NCI-H1048 (cell line): Measurements from ENCODE around the gene SYS1.

ENCODE experiments used
- DNase-seq: peaks from one replicate; lab custom pipeline; 2025; lab: John Stamatoyannopoulos, UW

Gene SYS1

DNA sequence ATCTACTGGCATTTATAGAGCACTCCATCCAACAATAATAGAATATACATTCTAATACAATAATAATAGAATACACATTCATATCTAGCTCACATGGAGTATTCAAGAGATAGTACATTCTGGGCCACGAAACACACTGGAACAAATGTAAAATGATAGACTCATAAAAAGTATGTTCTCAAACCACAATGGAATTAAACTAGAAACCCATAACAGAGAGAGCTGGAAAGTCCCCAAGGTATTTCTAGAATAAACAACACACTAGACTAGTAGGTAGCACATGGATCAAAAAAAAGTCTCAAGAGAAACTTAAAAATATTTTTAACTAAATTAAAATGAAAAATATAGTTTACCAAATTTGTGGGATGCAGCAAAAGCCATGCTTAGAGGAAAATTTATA lies 24.3 kb downstream of the SYS1 start:
- DNase-seq = no peak

DNA sequence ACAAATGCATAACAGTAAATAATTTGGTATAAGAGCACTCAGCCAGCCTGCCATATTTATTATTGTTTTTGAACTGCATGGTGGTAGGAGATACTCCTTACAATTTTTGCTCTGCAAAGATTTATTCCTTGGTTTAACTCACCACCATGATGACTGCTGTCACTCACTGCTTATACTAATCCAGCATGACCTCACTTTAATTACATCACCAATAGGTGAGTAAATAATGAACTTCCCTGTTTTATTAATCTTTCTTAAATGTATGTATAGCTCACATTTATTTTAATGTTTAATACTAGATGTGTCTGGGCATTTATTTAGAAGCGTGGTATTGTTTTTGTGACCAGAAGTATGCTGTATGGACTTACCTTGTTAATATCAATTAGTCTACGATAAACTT lies 28.0 kb downstream of the SYS1 start:
- no peak for DNase-seq

DNA sequence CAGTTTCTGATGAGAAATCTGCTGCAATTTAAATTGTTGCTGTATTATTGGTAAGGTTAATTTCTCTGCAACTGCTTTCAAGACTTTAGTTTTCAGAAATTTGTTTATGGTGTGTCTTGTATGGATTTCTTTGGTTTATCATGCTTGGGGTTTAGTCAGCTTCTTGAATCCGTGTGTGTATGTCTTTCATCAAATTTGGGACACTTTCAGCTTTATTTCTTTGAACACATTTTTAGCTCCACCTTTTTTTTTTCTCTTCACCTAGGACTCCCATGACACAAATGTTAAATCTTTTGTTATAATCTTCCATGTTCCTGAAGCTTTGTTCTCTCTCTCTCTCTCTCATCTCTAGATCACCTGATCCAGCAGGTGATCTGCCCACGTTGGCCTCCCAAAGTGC lies 28.6 kb downstream of the SYS1 start:
- DNase-seq = no peak

DNA sequence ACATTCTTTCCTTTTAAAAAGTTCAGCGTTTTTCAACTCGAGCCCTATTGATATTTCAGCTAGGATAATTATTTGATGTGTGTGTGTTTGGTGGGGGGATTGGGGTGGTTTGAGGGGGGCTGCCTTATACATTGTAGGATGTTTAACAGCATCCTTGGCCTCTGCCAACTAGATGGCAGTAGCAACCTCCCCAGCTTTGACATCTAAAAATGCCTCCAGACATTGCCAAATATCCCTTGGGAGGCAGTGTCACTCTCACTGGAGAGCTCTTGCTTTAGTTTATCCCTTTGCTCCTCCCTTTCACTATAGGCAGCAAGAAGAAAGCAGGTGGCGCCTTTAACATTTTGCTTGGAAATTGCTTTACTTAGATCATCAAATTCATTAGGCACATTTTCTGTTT lies 29.8 kb downstream of the SYS1 start:
- DNase-seq = no peak

DNA sequence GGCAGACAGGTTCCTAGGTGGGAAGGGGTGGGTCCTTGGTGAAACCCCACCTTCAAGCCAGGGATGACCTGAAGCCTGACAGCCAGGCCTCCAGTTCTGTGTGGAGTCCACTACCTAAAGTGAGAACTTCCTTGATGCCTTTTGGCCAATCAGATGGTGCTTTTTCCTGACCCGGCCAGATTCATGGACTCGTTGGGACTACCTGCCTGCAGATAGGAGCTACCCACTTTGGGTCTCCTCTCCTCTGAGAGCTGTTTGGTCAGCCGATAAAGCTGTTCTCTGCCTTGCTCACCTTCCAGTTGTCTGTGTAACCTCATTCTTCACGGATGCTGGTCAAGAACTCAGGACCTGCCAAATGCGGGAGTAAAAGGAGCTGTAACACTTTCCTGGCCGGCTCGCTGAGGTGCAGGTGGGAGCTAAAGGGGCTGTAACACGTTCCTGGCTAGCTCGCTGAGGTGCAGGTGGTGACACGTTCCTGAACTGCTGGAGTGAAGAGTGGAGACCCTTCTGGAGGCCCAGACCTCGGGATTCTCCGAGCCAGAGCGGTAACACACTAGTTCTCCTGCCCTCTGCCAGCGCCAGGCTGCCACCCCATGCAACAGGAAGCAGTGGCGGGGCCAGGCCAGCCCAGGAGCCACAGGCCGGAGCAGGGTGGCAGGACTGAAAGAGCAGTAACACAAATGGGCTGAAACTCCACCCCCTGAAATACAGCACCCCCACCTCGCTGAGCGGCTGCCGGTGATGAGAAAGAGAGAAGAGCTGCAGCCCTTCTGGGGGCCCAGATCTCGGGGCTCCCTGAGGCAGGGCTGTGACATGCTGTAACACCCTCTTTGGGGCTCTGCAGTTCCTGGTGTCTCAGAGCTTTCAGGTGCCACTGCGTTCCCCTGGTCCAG lies 31.5 kb downstream of the SYS1 start:
- no peak for DNase-seq

DNA sequence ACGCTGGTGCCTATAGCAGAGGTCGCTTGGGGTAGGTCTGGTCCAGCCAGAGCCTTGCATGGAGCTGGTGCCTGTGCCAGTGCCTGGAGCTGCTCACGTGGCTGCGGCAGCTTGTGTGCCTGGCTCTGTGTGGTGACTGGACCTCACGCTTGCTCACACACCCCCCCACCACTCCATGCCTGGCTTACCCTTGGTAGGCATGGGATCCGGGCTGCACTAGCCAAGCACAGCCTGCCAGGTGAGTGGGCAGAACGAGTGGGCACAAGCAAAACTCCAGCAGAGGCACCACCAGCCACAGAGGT lies 32.1 kb downstream of the SYS1 start:
- no peak for DNase-seq

DNA sequence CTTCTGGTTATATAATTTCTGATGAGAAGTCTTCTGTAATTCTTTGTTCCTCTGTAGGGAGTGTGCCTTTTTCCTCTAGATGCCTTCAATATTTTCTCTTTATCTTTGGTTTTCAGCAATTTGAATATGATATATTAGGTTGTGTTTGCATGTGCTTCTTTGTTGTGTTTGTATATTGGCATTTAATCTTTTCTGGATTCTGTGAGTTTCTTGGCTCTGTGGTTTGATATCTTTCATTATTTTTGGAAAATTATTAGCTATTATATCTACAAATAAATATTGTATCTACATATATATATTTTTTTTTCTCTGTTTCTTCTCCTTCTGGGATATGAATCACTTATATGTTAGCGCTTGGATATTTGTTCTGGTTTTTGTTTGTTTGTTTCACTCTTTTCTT lies 36.1 kb downstream of the SYS1 start:
- no peak for DNase-seq

DNA sequence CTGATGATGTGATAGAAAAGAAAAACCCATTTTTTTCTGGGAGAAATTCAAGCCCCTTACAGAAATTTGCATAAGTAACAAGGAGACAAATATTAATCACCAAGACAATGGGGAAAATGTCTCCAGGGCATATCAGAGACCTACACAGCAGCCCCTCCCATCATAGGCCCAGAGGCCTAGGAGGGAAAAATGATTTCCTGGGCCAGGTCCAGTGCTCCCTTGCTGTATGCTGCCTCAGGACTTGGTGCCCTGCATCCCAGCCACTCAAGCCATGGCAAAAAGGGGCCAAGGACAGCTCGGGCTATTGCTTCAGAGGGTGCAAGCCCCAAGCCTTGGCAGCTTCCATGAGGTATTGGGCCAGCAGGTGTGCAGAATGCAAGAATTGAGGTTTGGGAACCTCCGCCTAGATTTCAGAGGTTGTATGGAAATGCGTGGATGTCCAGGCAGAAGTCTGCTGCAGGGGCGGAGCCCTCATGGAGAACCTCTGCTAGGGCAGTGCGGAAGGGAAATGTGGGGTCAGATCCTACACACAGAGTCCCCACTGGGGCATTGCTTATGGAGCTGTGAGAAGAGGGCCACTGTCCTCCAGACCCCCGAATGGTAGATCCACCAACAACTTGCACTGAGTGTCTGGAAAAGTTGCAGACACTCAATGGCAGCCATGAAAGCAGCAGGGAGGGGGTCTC lies 37.5 kb downstream of the SYS1 start:
- no peak for DNase-seq

DNA sequence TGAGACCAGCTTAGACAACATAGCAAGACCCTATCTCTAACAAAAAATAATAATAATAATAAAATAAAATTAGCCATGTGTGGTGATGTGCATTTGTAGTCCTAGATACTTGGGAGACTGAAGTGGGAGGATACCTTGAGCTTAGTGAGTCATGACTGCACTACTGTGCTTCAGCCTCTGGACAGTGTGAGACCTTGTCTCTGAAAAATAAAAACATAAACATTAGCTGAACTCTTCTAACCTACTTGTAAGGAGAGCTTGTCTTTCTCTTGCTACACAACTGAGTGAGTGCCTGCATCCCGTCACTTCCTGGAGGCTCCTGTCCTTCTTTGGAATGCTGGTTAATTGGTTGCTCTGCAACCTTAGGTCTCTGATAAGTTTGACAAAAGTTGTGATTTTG lies 40.0 kb downstream of the SYS1 start:
- no peak for DNase-seq

DNA sequence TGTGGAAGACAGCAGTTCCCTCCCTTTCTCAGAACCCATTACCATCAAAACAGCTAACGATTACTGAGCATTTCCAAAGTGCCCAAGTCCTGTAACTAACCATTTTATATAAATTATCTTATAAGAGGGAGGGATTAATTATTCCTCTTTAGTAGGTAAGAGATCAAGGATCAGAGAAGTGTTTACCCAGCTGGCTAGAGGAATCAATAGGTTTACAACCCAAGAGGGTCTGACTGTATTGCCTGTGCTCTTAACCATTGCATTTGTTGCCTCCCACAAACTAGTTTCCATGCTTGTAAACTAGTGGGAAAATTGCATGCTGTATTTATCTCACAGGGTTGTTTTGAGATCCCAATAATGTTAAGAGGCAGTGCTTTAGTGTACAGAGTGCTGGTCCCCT lies 41.5 kb downstream of the SYS1 start:
- no peak for DNase-seq

DNA sequence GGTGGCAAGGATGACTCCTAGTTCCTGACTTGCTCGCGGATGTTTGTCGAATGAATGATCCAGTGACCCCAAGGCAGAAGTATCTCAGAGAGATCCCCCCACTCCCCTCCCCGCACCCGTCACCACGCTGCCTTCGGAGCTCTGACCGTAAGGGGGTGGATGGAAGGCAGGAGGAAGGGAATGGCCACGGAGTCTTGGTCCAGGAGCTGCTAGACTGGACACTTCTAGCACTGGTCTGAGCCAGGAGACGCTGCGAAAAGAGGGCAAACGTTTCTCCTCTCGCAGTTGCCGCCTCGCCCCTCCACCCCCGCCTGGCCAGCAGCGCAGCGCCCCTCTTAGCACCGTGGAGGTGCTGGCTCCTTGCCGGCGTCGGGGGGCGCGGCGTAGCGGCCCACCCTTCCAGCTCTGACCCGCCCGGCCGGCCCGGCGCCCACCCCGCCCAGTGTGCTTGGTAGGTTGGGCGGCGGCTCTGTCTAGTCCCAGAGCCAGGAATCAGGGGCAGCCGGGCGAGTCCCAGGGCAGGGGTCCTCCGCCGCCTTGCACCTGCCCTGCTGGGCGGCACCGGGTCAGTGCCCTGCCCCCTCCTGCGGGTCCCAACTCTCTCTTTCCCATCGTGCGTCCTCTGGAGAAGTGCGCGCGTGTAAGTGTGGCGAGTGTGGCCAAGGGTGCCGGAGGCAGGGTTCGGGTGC lies 42.8 kb downstream of the SYS1 start:
- DNase-seq = no peak

DNA sequence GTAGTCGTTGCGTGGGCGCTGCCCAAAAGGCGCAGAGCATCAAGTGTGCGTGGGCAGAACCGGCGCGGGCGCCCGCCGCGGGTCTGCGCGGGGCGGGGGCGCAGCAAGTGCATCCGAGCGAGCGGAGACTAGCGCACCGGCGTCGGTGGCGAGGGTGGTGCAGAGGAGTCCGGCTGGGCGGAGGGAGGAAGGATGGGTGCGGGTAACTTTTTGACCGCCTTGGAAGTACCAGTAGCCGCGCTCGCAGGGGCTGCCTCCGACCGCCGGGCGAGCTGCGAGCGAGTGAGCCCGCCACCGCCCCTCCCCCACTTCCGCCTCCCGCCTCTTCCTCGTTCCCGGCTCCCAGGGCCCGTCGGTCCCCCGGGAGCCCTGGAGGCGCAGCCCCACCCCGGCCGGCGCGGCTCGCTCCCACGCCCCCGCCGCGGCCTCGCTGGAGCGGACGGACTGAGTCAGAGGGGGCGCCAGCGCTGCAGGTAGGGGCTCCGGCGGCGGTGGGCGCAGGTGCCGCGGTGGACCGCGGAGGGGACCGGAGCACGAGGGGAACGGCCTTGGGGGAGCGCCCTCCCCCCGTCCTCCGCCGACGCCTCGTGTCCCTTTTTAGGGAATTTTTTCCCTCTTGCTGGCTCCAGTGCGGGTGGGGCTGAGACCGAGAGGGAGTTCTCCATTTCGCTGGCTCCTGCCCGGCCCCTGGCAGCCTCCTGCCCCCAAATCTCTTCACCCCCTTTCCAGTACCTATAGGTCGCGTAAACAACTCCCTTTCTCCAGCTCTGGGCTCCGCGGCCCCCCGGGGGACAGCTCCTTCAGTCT lies 43.5 kb downstream of the SYS1 start:
- no peak for DNase-seq

DNA sequence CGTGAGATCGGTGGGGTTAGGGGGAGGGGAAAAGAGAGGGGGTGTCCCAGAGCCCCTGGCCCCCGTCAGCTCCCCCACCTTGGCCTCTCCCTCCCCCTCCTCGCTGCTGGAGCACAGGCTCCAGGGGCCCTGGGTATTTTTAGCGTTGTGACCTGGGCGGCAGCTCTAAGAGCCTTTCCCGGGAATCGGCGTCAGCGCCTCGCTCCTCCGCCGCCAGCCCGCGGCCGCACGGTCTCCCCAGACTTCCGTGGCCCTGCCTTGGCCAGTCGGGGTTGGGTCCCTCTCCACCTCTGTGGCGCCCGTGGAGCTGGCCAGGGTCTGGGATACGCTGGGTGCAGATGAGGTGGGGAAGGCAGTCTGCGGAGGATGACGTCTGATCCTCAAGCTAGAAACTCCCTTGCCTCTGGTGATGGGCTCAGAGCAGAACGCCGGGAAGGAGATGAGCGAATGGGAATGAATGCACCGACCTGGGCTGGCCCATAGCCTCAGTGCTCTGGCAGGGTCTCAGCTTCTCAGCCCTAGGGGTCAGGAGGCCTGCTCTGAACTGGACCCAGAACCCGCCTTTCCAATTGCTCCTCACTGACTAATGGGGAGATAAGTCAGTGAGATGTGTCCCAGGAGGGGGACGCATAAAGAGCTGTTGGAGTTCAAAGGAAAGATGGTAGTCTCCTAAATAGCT lies 44.2 kb downstream of the SYS1 start:
- DNase-seq = no peak

DNA sequence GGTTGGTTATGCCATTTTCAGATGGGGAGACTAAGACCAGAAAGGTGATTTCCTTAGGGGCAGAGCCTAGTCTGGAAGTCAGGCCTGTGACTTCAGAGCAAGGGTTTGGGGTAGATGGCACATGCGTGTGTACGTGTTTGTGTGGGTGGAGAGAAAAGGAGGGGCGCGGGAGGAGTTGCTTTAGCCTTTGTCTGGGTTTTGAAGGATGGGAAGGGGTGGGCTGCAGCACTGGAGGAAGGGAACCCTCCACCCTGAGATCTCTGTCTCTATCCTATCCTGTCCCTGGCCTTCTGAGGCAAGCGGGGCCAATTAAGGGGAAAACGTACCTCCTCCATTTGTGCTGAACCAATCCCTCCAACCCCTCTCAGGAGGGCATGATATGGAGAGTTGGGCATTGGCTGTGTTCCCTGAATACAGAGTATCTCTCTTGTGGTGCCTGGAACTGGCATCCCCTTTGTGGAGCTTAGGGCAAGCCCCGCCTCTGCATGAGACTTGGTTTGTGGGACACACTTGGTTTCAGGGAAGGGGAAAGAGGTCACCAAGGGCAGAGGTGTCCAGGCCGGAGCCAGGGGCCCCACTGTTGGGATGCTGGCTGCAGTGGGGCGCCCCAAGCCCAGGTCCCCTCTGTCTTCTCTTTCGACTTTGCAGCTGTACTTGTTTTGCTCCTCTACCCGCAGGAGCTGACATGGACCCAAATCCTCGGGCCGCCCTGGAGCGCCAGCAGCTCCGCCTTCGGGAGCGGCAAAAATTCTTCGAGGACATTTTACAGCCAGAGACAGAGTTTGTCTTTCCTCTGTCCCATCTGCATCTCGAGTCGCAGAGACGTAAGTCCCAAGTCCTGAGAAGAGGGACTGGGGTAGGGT lies 45.1 kb downstream of the SYS1 start, which contains the start of gene DBNDD2:
TSS of gene DBNDD2 (plus strand) at position 507 of the 863 bp plus-strand sequence. CDS start at position 686, 179 bp downstream.
- no peak for DNase-seq

DNA sequence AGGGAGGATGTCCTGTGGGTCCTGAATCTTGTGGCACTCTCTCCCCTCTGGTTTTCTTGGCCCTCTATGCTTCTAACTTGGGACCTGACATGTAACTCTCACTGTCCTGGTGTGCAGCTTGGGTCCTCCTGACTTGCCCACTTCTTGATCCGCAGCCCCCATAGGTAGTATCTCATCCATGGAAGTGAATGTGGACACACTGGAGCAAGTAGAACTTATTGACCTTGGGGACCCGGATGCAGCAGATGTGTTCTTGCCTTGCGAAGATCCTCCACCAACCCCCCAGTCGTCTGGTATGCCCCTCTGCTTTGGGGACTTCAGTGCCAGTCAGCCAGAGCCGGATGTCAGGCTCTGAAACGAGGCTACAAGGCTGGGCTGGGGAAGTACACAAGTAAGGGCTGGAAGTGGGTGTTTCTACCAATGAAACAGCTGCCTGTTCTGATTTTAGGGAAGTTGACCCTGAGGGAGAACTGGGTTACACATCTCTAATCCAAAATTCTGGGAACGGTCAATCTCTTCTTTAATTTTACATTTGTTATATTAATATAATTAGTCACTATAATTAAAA lies 45.8 kb downstream of the SYS1 start:
- no peak for DNase-seq

DNA sequence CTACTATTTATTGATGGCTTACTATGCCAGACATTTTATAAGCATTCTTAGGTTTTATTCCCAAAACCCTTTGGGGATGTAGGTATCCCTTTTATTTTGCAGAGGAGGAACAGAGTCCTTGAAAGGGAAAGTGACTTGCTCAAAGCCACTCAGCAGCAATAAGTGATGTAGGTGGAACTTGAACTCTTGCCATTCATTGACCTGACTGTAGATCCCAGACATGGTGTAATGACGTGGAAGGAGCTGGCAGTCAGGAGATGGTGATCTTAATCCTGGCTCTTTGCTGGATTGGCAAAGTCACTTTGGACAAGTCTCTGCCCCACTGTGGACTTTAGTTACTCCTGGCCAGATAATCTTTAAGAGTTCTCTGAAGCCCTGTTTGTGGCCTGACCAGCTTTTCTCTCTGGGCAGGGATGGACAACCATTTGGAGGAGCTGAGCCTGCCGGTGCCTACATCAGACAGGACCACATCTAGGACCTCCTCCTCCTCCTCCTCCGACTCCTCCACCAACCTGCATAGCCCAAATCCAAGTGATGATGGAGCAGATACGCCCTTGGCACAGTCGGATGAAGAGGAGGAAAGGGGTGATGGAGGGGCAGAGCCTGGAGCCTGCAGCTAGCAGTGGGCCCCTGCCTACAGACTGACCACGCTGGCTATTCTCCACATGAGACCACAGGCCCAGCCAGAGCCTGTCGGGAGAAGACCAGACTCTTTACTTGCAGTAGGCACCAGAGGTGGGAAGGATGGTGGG lies 46.7 kb downstream of the SYS1 start:
- DNase-seq = no peak

DNA sequence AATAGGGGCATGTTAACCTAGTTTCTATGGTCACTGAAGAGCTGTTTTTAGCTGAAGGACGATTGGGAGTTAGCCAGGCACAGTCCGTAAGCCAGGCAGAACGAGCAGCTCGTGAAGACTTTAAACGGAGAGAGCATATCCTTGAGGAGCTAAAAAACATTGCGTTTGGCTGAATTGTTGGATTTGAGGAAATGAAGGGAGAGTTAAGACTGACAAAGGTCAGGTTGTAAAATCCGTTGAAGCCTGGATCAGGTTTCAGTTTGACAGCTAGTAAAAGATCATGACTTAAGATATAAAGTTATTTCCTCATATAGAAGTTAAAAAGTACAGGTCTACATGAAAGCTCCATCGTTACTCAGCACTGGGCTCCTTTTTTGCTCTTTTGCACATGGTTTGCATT lies 47.9 kb downstream of the SYS1 start:
- DNase-seq = no peak

DNA sequence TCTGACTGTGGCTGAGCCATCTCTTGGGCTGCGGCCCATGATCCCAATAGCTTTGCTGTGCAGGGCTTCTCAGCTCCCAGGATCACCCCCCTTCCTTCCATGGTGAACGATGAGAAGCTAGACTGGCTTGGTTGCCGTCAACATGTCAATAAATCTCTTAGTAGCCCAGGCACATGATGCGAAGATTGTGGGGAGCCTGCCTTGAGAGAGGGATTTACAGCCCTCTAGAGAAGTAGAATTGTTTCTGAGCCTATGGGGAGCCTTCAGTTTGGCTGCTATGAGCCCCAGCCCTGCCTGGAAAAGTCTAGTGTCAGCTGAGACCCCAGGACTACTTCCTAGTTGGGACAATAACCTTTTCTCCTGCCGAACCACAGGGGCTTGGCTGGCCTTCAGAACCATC lies 49.7 kb downstream of the SYS1 start:
- no peak for DNase-seq

DNA sequence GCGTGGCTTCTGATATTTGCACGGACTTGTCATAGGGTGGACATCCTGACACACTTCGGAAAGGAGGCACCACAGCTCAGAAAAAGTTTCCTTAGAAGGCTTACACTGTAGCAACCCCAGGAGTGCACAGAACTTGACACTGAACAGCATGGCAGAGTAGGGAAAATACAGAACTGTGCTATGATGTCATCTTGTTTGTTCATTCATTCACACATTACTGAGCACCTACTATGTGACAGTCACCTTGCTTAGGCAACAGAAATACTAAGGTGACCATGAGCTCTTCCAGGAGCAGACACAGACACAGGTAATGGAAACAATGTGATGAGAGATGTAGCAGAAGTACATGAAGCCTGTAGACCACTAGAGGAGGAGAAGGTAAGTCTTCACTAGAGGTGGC lies 50.5 kb downstream of the SYS1 start:
- DNase-seq = no peak
